Peyer's patch (tissue), 4 donors: ENCODE results near the gene DEAF1.

ENCODE experiments used
- POLR2A ChIP-seq, 2 donors: fragments of 450-650 bp; IDR thresholded peaks; one replicate each; pipeline ENCODE4 v1.5.1; 2017; ENCODE audit warnings: antibody characterized with exemption in 2 of 2, mild to moderate bottlenecking in 2 of 2, moderate library complexity in 2 of 2
- TF ChIP-seq, protein P1 (sequence below), 6 experiments: fragments of 450-650 bp in 4 of 6; fragments of 200-600 bp in 2 of 6; sonication (generic) in 1 of 6; IDR thresholded peaks; one replicate each; pipeline ENCODE4 v1.5.1; 2017 to 2019; ENCODE audit warnings: antibody characterized with exemption in 6 of 6, mild to moderate bottlenecking in 3 of 6, moderate library complexity in 1 of 6

DNA sequence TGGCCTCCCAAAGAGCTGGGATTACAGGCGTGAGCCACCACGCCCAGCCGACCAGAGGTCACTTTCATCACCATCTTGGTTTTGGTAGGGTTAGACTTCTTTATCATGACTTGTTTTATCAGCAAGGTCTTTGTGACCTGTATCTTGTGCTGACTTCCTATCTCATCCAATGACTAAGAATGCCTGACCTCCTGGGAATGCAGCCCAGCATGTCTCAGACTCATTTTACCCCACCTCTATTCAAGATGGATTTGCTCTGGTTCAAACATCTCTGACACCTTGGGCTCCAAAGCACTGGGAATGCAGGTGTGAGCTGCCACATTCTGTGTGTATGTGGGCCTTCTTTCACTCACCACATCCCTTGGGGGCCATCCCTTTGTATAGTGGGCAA lies 47.1 kb upstream of the DEAF1 start:
- TF ChIP-seq, protein P1, sequence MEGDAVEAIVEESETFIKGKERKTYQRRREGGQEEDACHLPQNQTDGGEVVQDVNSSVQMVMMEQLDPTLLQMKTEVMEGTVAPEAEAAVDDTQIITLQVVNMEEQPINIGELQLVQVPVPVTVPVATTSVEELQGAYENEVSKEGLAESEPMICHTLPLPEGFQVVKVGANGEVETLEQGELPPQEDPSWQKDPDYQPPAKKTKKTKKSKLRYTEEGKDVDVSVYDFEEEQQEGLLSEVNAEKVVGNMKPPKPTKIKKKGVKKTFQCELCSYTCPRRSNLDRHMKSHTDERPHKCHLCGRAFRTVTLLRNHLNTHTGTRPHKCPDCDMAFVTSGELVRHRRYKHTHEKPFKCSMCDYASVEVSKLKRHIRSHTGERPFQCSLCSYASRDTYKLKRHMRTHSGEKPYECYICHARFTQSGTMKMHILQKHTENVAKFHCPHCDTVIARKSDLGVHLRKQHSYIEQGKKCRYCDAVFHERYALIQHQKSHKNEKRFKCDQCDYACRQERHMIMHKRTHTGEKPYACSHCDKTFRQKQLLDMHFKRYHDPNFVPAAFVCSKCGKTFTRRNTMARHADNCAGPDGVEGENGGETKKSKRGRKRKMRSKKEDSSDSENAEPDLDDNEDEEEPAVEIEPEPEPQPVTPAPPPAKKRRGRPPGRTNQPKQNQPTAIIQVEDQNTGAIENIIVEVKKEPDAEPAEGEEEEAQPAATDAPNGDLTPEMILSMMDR (IDR thresholded peaks at IDR 0.05), result no peak
- no peak for TF ChIP-seq POLR2A (IDR thresholded peaks at IDR 0.05)
